Activated T-helper 17 cell treated with anti-CD3 and anti-CD28 coated beads, Interleukin-2, amount 50 U/mL, for 72 hours (primary cell): Measurements from ENCODE around the gene WNK2. TPM values are rescaled to one million over a fixed set of nuclear protein-coding genes. Genes with fewer than 3 reads are reported as not detected.
"Not testable (repeated sequence)": the region's sequence is repeated elsewhere in the genome, so short reads cannot be mapped to it uniquely, and the experiment has no call there.

Source experiments
- ATAC-seq: fragments of 150-1000 bp; cut with Tn5 transposase; replicated peaks from 2 replicates; pipeline ENCODE4 v1.10.0; 2021; ENCODE audit warnings: mild to moderate bottlenecking, moderate library complexity
- H3K27ac Mint-ChIP-seq: one replicate; pipeline ENCODE4 v1.8.0; 2022; ENCODE audit warnings: mixed read lengths
- H3K27me3 Mint-ChIP-seq: one replicate; pipeline ENCODE4 v1.8.0; 2022; ENCODE audit warnings: mixed read lengths
- H3K36me3 Mint-ChIP-seq: one replicate; pipeline ENCODE4 v1.8.0; 2022; ENCODE audit warnings: low read depth, mild to moderate bottlenecking, mixed read lengths
- H3K4me1 Mint-ChIP-seq: one replicate; pipeline ENCODE4 v1.8.0; 2022; ENCODE audit warnings: mixed read lengths
- H3K4me3 Mint-ChIP-seq: one replicate; pipeline ENCODE4 v1.8.0; 2022; ENCODE audit warnings: mild to moderate bottlenecking, mixed read lengths
- H3K9me3 Mint-ChIP-seq: one replicate; pipeline ENCODE4 v1.8.0; 2022; ENCODE audit warnings: mixed read lengths
- total RNA-seq, 2 donors: library from RNA; stranded (reverse); gene quantifications; one replicate each; pipeline ENCODE4 v1.2.3, GENCODE V29; 2022

Gene WNK2
- total RNA-seq, 2 donors from 2014 or later: 0.39 to 0.93 TPM

DNA sequence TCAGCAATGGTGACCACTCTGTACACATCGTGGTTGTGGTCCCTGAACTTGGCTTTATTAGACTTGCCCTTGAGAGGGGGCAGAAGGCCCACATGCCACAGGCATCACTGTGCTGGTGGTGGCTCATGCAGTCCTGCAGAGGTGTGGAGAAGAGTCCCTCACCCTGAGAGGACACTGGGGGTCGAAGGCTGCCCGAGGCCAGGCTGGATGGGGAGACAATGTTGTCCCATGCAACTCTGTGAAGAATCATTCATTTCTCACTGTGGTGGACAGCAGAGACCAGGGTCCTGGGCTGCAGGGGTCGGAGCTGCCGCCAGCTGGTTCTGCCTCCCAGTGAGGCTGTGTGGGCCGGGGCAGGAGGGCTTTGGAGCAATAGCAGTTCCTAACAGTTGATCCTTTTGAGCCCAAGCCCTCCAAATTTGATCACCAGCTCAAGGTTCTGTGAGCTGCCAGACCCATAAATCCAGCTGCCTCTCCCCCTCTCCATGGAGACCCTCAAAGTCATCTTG lies 139.6 kb downstream of the WNK2 start:
- H3K4me1 Mint-ChIP-seq, H3K27ac Mint-ChIP-seq, H3K9me3 Mint-ChIP-seq, H3K4me3 Mint-ChIP-seq, ATAC-seq, H3K36me3 Mint-ChIP-seq: not testable (repeated sequence)
- H3K27me3 Mint-ChIP-seq: peaks cover 19% of the 10 kb centered on the region

DNA sequence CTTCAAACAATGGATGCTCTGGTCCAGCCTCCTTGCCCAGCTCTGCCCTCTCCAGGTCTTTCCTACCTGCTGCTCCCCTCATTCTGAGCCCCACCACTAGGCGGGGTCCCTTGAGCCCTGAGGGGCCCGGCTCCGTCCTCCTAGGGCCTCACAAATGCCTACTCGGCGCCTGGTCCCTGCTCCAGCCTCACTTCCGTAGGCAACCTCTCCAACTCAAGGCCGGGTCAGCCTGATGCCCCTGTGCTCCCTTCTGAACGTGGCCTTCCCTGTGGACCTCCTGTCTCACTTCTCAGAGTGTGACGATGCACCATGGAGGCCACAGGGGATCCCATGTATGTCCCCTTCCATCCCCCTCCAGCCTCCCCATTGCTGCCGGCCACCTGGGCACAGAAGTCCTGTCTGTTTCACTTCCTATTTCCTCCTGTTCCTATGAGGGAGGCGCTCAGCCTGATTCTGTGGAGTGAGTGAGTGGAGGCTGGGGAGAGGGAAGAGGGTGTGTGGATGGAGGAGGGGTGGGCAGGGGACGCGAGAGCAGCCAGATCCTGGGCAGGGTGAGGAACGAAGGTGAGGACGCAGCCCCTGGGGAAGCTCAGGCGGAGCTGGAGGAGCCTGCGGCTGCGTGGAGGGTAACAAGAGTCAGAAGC lies 140.4 kb downstream of the WNK2 start:
- H3K4me1 Mint-ChIP-seq: no peaks in the 10 kb centered on the region
- no peak overlapping the region for H3K27ac Mint-ChIP-seq
- peaks cover 16% of the 10 kb centered on the region for H3K27me3 Mint-ChIP-seq
- H3K36me3 Mint-ChIP-seq: no peaks in the 10 kb centered on the region
- ATAC-seq: no peak
- no peaks in the 10 kb centered on the region for H3K9me3 Mint-ChIP-seq
- no peak overlapping the region for H3K4me3 Mint-ChIP-seq

DNA sequence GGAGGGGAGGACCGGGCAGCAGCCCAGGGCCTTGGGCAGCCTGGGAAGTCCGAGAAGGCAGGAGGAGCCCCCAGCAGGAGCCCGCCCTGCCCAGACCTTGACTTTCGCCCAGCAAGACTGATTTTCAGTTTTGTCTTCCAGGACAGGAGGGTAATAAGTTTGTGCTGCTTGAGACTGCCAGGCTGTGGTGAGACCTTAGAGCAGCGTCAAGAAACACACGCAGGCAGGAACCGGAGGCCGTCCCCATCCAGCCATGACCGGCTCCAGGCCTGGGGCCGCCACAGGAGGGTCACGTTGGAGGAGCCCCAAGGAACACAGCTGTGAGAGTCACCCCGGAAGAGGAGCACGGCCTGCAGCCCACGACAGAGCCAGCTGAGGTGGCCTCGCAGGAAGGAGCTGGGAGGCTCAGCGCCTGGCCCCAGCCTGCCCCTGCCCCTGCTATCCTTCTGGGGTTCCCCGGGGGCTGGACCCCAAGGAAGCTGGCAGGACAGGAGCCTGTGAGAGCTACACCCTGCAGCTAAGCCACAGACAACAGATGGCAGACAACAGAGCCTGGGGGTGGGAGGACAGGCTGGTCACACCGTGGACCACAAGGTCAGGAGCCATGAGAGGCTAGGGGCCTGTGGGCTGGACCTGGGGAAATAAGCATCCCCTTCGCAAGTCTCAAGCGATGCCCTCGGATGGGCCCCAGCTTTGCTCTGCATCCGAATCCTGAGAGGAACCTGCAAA lies 141.5 kb downstream of the WNK2 start:
- no peaks in the 10 kb centered on the region for H3K36me3 Mint-ChIP-seq
- H3K4me3 Mint-ChIP-seq: no peak overlapping the region
- no peaks in the 10 kb centered on the region for H3K4me1 Mint-ChIP-seq
- peaks cover 16% of the 10 kb centered on the region for H3K27me3 Mint-ChIP-seq
- H3K9me3 Mint-ChIP-seq: no peaks in the 10 kb centered on the region
- ATAC-seq: no peak
- H3K27ac Mint-ChIP-seq: no peak overlapping the region

DNA sequence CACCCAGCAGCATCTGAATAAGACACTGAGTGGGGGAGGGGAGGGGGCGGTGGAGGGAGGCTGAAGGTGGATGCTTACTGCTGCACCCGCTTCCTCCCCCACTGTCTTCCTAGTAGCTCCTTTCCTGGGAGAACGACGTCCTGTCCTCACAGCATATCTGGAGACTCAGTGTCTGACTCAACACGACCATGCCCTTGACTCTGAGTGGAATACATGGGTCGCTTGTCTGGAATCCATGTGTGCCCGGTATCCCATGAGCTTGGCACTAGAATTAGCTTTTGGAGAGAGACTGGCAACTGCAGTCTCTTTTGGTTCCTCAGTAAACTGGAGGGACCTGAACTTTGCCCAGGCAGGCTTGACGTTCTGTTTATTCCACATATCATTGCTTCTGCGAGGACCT lies 142.1 kb downstream of the WNK2 start:
- no peaks in the 10 kb centered on the region for H3K9me3 Mint-ChIP-seq
- H3K36me3 Mint-ChIP-seq: no peaks in the 10 kb centered on the region
- no peak for ATAC-seq
- H3K27me3 Mint-ChIP-seq: peaks cover 15% of the 10 kb centered on the region
- H3K4me1 Mint-ChIP-seq: no peaks in the 10 kb centered on the region
- H3K4me3 Mint-ChIP-seq: no peak overlapping the region
- no peak overlapping the region for H3K27ac Mint-ChIP-seq

DNA sequence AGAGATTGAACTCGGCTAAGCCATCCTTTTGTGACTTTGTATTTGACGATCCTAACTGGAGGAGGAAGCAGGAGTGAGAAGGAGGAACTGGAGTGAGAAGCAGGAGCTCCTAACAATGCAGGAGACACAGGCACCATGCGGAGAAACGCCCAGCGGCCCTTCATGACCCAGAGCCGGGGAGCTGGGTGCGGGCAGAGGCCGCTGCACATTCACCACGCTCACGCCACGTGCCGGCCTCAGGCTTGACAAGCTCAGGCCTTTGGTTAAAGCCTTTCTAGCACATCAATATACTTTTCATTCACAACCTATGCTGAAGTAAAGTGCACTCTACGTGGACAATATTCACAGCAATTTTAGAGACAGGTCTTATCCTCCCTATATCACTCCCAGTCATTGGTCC lies 142.7 kb downstream of the WNK2 start:
- no peak overlapping the region for H3K4me3 Mint-ChIP-seq
- H3K27me3 Mint-ChIP-seq: peaks cover 13% of the 10 kb centered on the region
- no peak overlapping the region for H3K27ac Mint-ChIP-seq

DNA sequence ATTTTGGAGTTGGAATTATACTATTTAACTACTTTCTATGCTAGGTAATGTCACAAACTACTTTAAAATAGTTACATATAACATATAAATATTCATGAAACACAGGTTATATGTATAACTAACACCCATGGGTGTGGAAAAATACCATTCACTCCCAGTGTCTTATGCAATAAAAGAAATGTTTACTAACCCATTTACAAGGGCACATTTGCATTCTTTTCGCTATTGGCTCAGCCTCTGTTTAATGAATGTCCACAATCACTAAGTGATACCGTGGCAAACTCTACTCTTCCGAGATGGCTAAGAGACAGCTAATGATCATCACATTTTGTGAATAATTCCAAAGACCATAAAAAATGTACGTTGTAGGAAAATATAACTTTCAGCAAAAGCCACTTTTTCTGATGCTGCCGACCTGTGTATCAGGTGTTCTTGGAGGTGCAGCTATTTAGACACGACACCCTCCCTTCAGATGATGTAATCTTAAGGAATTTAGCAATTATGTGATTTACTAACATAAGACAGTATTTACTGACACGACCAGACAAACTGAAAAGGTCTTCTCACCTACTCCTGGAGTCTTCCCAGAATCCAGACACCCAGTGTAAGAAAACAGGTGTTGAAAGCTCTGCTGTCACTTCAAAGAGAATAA lies 145.8 kb downstream of the WNK2 start:
- Mint-ChIP-seq H3K36me3 (no peaks in the 10 kb centered on the region), H3K9me3 (no peaks in the 10 kb centered on the region), H3K4me3 (no peak overlapping the region), H3K27ac (no peak overlapping the region), H3K27me3 (peaks cover 18% of the 10 kb centered on the region), H3K4me1 (no peaks in the 10 kb centered on the region)
- ATAC-seq: no peak

More for the DNA sequence above, 142.7 kb downstream of the WNK2 start:
- no peaks in the 10 kb centered on the region for H3K9me3 Mint-ChIP-seq
- H3K4me1 Mint-ChIP-seq: no peaks in the 10 kb centered on the region
- no peaks in the 10 kb centered on the region for H3K36me3 Mint-ChIP-seq
- ATAC-seq: no peak

DNA sequence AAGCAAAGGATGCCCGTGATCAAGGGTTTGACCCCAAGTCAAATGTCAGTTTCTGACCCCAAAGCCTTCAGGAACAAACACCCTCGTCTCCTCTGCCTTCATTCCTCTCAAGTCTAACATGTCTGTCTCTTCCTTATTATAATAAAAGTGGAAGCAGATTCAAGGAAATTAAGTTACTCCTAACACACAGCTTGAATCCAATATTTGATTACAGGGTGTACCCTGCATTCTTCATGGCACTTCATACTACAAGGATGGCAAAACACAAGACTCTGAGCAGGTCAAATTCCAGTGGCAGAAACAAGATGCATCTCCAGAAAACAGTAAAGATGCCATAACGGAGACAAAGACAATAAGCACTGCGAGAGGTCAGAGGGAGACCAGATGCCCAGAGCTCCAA lies 148.4 kb downstream of the WNK2 start:
- ATAC-seq: no peak
- Mint-ChIP-seq H3K36me3 (no peaks in the 10 kb centered on the region), H3K27ac (no peak overlapping the region), H3K9me3 (no peaks in the 10 kb centered on the region), H3K4me1 (no peaks in the 10 kb centered on the region), H3K27me3 (peaks cover 9% of the 10 kb centered on the region), H3K4me3 (no peak overlapping the region)

DNA sequence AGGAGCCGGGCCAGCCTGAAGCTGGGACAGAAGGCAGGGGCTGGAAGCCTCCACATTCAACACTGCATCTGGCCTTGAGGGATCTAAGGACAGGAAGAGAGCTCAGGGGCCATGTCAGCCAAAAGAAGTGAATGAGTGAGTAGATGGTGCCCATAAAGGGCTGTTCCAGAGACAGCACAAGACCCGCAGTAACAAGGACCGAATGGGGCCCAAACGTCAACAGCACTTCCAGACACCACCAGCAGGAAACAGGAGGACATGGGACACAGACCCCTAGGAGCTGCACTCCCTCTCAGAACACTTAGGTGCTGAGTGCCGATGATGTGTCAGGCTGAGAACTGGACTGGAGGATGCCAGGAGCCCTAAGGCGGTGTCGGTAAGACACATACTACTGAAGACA lies 152.8 kb downstream of the WNK2 start:
- no peak overlapping the region for H3K27ac Mint-ChIP-seq
- H3K36me3 Mint-ChIP-seq: no peaks in the 10 kb centered on the region
- peaks cover 5% of the 10 kb centered on the region for H3K9me3 Mint-ChIP-seq
- H3K4me3 Mint-ChIP-seq: no peak overlapping the region
- ATAC-seq: no peak
- no peaks in the 10 kb centered on the region for H3K4me1 Mint-ChIP-seq
- H3K27me3 Mint-ChIP-seq: peaks cover 24% of the 10 kb centered on the region

DNA sequence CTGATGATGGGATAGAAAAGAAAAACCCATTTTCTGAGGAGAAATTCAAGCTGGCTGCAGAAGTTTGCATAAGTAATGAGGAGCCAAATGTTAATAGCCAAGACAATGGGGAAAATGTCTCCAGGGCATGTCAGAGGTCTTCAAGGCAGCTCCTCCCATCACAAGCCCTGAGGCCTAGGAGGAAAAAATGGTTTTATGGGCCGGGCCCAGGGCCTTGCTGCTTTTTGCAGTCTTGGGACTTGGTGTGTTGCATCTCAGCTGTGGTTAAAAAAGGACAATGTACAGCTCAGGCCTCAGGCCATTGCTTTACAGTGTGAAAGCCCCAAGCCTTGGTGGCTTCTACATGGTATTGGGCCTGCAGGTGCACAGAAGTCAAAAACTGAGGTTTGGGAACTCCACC lies 154.3 kb downstream of the WNK2 start:
- ATAC-seq, H3K4me1 Mint-ChIP-seq, H3K36me3 Mint-ChIP-seq, H3K4me3 Mint-ChIP-seq, H3K9me3 Mint-ChIP-seq, H3K27ac Mint-ChIP-seq: not testable (repeated sequence)
- peaks cover 23% of the 10 kb centered on the region for H3K27me3 Mint-ChIP-seq

DNA sequence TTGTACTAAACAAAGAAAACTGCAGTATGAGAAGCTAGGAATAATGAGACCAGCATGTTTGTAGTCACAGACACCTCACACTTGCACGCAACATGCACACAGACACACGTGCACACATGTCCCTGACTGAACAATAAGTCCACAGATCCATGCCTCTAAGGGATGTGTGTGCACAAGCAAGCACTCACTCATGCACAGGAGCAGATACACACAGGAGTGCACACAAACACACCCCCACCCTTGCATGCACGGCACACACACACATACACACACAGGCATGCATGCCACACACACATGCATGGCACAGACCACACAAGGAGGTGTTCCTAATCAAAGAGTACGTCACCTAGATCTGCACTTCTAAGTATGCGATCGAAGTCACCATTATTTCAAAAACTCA lies 156.2 kb downstream of the WNK2 start:
- H3K27me3 Mint-ChIP-seq: peaks cover 33% of the 10 kb centered on the region
- no peak overlapping the region for H3K27ac Mint-ChIP-seq
- ATAC-seq: no peak
- H3K4me1 Mint-ChIP-seq: no peaks in the 10 kb centered on the region
- H3K36me3 Mint-ChIP-seq: no peaks in the 10 kb centered on the region
- no peak overlapping the region for H3K4me3 Mint-ChIP-seq
- H3K9me3 Mint-ChIP-seq: peaks cover 5% of the 10 kb centered on the region

DNA sequence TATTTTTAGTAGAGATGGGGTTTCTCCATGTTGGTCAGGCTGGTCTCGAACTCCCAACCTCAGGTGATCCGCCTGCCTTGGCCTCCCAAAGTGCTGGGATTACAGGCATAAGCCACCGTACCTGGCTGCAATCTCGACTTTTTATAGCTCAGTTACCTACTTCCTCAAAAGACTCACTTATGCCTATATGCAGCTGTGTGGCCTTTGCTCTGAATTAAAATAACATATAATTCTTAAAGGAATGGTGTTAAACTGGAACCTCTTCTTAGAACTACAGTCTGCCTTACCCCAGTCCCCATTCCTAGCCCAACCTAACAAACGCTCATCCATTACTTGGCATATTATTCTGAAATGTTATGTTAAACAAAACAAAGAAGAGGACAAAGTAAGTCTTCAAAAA lies 157.9 kb downstream of the WNK2 start:
- not testable (repeated sequence) for H3K4me1 Mint-ChIP-seq, H3K36me3 Mint-ChIP-seq, H3K4me3 Mint-ChIP-seq, H3K9me3 Mint-ChIP-seq, H3K27ac Mint-ChIP-seq, ATAC-seq
- H3K27me3 Mint-ChIP-seq: peaks cover 42% of the 10 kb centered on the region

DNA sequence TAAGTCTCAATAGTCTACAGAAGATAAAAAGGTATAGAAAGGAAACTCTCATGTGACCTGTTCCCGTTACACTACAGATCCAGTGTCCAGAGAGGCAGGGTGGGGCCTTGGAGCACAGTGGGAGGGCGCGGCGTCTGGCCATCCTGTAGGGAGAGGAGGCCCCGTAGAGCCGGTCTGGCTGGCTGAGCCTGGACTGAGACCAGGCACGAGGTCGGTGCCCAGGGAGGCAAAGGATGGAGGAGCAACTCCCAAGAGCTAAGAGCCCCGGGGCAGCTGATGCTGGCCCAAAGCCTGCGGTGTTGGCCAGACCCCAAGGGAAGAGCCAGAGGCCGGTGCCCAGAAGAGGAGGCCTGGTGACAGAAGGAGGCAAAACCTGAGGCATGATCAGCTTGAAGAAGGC lies 158.5 kb downstream of the WNK2 start:
- not testable (repeated sequence) for H3K4me1 Mint-ChIP-seq, ATAC-seq, H3K36me3 Mint-ChIP-seq, H3K27ac Mint-ChIP-seq, H3K9me3 Mint-ChIP-seq, H3K4me3 Mint-ChIP-seq
- H3K27me3 Mint-ChIP-seq: peaks cover 43% of the 10 kb centered on the region

DNA sequence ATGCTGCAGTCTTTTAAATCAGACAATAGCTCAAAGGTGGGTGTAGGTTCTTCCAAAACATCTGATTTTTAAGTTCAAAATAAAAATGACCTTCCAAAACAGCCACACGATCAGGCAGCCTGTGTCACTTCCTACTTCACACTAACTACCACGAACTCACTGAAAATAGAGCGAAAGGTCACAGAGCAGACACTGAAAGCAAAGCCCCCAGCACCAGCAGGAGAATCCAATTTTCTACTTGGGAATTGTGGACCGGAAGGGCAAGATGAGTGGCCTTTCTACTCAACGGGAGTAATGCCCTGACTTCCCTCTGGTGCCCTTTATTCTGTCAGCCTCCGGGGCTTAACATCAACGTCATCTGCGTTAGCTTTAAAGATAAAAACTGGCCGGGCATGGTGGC lies 159.7 kb downstream of the WNK2 start:
- no peaks in the 10 kb centered on the region for H3K9me3 Mint-ChIP-seq
- H3K27me3 Mint-ChIP-seq: peaks cover 53% of the 10 kb centered on the region
- H3K4me3 Mint-ChIP-seq: no peak overlapping the region
- no peaks in the 10 kb centered on the region for H3K36me3 Mint-ChIP-seq
- no peak for ATAC-seq
- H3K27ac Mint-ChIP-seq: no peak overlapping the region
- peaks cover 6% of the 10 kb centered on the region for H3K4me1 Mint-ChIP-seq

DNA sequence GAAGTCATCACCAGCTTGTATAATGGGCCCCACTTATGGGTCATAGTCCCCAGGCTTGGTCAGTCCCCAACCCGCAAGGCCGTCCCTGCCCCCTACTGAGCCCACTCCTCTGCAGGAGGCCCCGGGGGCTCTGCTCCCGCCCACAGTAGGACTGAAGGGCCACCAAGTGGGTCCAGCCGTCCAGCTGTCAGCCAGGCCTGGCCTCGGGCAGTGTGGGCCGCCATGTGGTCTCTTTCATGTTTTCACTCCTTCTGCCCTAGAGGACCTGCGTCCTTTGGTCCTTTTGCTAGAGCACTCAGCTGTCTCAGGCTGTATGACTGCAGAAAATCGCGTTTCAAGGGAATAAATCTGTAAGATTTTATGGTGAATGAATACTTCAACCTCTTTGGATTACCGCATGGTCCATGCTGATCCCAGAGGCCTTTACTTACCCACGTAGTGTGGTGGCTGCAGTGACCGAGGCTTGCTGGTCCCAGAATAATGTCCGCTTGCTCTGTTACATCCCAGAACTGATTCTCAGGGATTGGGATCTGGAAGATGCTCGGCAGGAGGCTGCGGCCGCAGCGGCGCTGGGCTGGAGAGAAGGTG lies 161.8 kb downstream of the WNK2 start:
- Mint-ChIP-seq H3K27me3 (peaks cover 48% of the 10 kb centered on the region), H3K4me3 (no peak overlapping the region), H3K4me1 (peaks cover 6% of the 10 kb centered on the region), H3K36me3 (no peaks in the 10 kb centered on the region), H3K27ac (no peak overlapping the region), H3K9me3 (no peaks in the 10 kb centered on the region)
- no peak for ATAC-seq
